NCI-H2227 (cell line): ENCODE data around the gene TIMP4.
A peak's percentile ranks its signal among the peaks of the same experiment; 100 is the strongest.

Experiments used
- DNase-seq: peaks from one replicate; lab custom pipeline; 2025; ENCODE audit not compliant: unreplicated experiment; lab: John Stamatoyannopoulos, UW

Gene TIMP4

DNA sequence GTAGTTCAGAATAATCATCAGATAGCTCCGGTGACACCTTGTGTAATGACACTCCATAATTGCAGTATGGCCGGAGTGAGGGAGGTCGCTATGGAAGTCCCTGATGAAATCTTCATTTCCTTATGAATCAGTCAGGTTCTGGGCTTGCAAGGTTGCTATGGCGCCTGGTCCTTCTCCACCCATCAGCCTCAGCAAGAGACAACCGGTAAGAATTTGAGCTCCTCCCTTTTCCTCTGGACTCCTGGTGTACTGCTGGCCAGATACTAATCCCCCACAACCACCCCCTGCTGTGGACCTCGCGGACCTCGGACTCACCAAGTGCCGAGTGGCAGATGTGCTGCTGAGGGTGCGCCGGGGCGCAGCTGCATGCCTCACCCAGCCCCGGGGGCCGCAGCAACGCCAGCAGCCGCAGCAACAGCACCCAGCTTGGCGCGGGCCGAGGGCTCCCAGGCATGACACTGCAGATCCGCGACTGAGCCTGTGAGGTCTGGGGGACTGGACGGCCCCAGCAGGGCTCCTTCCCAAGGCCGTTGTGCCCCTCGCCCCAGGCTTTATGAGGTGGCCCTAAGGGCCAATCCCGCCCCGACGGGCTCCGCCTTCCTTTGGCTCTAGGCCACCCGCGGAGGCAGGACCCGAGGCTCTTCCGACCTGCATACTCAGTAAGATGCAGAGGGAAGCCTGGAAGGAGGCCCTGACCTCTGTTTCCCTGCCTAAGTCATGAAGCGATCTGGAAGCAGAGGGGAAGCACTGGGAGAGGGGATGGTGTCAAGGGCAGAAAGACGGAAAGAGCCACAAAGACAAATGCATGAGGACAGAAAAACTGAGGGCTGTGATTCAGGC lies at the start of gene TIMP4:
Gene TIMP4 (minus strand): TSS at position 526 of the 840 bp plus-strand sequence. CDS start 72 bp downstream, at position 454.
- DNase-seq = peak; percentile 34

DNA sequence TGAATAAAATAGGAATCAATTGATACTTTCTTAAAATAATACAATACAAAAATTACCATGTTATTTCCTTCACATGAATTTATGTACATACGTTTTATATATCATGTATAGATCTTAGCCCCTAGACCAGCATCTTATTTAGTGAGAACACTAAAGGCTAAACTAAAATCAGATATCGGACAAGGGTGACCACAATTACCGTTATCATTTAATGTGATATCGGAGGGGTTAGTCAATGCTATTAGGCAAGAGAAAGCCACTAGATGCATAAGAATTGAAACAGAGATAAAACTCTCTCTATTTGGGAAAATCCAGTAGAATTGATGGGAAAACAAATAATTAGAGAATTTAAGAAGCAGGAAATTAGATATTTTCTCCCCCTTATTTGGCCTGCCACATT lies 46.5 kb upstream of the TIMP4 start:
- DNase-seq = no peak

DNA sequence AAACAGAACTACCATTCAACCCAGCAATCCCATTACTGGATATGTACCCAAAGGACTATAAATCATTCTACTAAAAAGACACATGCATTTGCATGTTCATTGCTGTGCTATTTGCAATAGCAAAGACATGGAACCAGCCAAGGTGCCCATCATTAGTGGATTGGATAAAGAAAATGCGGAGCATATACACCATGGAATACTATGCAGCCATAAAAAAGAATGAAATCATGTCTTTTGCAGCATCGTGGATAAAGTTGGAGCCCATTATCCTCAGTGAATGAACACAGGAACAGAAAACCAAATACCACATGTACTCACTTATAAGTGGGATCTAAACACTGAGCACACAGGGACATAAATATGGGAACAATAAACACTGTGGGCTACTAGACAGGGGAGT lies 43.1 kb upstream of the TIMP4 start:
- DNase-seq = no peak

DNA sequence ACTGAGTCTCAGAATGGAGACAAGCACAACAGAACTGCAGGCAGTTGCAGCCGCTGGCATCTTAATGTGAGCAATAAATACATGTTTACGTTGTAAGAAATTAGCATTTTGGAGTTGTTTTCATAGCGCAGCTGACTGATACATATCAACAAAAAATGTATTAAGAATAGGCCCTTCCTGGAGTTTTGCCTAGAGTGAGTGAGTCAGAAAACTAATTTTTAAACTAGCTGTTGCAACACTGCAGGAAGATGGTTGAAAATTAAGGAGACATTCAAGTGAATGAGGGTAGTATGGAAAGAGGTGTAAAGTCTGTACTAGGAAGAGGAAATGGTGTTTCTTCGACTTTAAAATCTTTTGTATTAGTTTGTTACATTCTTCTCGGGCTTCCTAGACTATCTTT lies 39.6 kb upstream of the TIMP4 start:
- no peak for DNase-seq

DNA sequence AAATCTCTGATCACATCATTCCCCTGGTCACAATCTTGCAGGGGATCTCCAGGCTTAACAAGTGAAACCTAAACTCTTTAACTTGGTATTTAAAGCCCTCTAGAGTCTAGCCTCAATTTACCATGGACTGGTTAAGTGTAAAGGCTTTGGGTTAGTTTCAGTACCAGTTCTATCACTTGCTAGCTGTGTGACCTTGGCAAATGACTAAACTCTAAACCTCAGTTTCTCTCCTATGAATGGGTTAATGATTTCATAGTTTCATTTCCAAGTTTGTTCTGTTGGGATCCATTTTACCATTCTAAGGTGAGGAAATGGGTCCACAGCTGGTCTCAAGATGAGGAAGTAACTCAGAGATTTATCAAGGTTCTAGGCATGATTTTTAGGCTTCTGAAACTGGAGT lies 38.8 kb upstream of the TIMP4 start:
- DNase-seq = no peak

DNA sequence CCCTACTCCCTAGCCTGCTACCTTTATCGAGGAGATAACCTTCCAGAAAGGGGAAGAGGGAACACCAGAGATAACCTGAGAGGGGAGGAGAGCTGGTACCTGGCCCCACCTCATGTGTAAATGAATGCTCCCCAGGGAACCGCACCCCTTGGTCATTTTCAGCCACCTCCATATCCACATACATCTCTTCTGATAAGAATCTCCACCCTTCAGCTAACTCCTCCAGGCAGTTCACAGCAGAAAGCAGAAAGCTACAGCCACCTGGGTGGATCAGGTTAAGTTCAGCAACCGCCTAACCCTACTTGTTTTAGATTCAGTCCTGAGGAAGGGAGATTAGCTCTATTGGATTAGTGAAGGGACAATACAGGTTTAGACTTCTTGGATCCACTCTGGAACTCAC lies 38.0 kb upstream of the TIMP4 start:
- no peak for DNase-seq

DNA sequence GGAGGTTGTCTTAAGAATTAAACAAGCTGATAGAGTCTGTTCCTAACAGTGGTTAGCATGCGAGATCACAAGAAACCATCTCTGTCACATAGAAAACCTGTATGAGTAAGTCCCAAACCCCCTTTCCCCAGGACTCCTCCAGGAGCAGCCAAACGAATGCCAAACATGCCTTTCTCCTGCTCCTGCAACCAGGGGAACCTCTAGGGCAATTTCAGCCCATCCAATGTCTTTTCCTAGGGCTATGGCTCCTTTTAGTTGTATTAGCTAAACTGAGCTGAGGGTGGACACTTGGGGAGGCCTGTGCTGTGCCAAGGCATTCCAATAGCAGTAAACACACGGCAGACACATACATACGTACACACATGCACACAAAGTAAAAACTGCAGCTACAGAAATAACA lies 36.5 kb upstream of the TIMP4 start:
- DNase-seq = no peak

DNA sequence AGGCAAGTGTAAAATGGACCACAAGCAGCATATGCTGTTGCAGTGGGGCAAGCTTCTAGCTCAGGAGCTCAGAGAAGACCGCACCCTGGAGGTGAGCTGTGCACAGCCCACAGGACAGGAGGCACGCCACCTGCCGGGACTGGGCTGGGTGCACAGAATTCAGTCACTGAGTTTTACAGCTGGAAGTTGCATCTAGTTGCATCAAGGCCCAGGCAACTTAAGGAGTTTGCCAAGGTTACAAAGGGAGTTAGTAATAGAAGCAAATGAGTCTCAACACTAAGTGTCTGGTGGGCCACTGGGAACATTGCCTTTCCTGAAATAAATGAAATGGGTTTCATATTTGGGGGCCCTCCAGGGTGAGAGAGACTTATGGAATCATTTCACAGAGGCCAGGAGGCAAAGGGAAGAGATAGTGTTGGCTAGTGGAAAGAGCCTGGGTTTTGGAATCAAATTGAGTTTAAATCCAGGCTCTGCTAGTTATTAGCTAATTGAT lies 36.0 kb upstream of the TIMP4 start:
- DNase-seq = no peak

DNA sequence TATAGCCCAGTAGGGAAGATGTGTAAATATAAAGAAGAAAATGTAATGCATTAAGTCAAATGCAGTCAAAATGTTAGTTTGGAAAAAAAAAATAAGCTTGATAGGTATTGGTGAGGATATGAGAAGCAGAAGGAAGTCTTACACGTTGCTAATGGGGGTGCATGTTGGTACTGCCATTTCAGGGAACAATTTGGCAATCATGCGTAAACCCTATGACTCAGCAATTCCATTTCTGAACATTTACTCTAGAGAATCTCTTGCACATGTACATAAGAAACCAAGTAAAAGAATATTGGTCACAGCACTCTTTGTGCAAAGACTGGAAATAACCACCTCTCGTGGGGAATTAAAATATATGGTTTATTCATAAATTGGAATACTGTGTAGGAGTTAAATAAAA lies 35.5 kb upstream of the TIMP4 start:
- no peak for DNase-seq

DNA sequence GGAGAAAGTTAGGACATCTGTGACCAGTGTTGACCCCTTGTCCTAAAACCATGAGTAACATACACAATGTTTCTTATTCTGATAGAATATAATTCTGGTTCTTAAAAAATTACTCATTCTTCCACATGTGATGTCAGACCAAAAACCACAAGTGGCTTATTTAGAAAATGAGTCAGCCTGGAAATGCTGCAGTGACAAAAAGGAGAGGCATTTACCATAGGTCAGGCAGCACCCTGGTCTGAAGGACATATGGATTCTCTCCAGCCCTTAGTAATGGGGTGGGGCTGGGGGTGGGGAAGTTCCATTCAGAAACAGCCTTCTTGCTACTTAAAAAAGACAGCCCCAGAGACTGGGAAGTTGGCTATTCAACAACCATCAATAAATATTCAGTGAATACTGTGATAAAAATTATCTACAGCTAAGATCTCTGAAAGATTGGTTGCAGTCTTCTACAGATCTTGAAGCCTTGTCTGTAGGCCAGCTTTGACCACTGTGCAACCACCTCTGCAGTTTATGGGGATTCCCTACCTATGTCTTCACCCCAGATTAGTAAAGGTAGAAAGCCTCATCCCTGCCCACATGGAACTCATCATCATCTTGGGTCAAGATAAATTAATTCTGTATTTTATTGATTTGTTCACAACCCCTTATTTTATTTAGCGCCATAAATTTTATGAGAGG lies 34.9 kb upstream of the TIMP4 start:
- DNase-seq = no peak

DNA sequence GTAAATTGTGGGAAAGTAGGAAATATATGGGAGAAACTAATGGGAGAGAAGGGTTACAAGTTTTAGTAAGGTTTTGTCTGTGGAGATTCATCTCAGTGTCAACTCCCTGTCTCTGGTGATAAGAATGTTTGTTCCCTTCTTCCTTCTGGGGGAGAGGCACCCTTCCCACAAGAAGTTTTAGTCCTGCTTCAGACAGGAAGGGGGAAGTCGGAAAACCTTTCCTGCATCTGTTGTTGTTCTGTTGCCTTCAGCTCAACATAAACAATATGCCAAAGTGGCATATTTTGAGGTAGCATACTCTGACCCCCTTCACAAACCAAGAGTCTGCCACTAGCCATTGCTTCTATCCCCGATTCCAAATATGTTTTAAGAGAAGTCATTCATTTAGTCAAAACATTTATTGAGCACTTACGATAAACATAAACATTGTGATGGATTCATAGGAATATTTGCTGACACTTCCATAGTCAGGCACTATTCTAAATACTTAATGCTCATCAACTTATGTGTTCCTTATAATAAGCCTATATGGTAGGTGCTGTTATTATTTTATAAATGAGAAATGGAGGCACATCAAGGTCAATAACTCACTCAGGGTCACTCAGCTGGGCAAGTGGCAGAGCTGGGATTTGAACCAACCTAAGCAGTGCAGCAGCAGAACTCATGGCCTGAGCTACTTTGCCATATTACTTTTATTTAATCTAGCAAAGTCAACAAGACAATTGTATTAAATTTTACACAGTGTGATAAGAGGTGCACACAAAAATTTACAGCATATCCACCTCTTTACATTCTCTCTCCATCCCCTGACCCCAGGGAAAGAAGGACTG lies 34.2 kb upstream of the TIMP4 start:
- DNase-seq = no peak

DNA sequence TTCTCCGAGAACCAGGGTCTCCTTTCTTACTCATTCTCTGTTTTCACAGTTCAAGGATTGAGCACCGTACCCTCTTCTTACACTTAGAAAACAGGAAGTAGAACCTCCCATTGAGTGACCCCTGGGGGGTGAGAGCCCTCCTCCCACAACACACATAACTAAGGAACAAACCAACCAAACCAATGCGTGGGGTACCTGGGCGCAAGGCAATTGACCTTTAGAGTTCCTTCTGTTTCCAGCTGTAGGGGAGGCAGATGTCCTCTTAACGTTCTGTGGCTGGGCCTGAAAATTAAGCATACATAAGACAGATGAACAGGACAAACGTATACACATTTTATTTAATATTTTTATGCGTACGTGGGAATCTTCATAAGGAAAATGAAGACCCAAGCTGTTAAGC lies 33.5 kb upstream of the TIMP4 start:
- no peak for DNase-seq

DNA sequence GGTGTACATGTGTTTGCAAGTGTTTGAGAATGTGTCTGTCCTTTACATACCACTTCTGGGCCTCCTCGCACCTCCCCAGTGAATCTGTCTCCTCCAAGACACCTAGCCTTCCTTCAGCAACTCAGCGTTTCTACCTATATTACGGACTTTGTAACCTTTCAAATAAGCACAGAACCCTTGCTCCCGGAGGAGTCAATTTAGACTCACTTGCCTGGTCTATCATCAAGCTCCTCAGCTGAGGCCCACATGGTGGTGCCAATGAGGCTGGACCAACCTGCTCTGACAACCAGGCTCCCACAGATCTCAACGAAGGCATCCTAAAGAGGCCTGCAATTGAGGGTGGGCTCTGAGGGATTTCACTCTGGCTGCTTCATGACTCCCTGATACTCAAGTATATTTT lies 32.8 kb upstream of the TIMP4 start:
- DNase-seq = no peak

DNA sequence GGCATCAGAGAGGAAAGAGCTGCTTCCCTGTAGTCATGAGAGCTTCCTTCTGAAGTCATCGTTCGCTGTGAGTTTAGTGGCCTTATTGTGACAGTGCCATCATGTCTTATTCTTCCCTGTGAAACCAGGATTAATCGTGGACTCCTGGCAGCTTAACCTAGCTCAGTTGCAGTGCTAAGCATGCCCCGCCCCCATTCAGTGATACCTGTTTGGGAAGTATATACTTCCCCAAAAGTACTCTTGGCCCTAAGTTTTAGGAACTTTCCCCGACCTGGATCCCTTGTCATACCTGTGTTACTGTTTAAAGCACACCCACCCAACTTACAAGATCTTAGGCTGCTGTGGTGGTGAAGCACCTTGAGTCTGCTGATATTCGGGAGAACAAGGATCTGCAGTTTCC lies 32.1 kb upstream of the TIMP4 start:
- DNase-seq = no peak

DNA sequence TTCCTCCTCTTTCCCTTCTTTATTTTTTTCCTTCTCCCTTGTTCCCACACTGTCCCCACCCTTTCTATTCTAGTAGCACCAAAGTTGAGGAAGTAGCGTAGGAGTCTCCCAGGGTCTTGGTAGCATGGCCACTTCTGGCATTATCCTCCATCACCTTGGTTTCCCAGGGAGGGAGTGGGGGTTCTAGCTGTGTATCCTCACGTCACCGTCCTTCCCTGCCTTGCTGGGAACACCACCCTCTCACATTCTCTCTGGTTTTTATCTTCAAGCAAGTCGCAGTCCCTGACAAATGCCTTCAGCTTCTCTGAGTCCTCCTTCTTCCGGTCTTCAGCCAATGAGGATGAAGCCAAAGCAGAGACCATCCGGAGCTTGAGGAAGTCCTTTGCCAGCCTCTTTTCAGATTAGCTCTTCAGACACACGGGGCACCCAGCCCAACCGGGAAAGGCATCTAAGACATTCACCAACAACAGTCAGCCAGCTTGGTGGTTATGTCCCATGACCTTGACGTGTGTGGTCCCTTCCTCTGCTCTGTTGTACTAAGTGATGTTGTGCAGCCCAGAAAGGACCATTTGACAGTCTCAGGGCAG lies 31.6 kb upstream of the TIMP4 start:
- DNase-seq = no peak

DNA sequence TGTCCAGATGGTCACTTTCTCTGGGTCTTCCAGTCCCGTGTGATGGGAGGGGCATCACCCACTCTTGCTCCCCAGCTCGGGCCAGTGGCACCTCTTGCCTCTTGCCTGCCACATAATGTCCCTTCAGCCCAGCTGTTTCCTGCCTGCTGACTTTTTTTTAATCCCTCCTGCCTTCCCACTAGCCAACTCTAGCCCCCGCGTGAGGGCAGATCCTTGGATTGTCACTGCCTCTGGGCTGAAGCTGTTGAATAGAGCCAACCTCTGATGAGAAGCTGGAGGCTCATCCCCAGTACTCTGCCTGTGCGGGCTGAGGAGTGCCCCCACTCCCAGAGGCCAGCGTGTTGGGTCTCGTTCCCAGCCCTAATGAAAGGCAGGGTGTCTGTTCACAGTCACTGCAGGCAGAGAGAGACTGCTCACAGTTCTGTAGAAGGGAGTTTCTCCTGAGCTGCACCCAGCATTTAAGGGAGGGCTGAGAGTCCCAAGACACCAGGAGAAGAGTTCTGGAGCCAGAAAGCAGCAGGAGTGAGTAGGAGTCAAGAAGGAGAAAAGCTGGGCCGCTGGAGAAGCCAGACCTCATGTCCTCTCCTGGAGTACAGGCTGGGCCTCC lies 30.1 kb upstream of the TIMP4 start:
- DNase-seq = no peak

DNA sequence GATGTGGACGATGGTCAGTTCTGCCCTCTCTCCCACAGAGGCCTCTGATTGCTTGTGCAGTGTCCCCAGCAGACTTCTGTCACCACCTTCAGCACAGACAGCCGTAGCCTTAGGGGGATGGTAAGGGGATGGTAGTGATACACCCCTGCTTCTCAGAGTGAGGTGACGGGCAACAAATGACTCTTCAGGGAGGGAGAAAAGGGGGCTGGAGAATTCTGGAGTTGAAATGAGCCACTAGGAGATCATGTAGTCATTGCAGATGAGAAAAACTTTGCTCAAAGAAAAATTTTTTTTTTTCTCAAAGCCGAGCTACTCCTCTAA lies 29.6 kb upstream of the TIMP4 start:
- DNase-seq = no peak

DNA sequence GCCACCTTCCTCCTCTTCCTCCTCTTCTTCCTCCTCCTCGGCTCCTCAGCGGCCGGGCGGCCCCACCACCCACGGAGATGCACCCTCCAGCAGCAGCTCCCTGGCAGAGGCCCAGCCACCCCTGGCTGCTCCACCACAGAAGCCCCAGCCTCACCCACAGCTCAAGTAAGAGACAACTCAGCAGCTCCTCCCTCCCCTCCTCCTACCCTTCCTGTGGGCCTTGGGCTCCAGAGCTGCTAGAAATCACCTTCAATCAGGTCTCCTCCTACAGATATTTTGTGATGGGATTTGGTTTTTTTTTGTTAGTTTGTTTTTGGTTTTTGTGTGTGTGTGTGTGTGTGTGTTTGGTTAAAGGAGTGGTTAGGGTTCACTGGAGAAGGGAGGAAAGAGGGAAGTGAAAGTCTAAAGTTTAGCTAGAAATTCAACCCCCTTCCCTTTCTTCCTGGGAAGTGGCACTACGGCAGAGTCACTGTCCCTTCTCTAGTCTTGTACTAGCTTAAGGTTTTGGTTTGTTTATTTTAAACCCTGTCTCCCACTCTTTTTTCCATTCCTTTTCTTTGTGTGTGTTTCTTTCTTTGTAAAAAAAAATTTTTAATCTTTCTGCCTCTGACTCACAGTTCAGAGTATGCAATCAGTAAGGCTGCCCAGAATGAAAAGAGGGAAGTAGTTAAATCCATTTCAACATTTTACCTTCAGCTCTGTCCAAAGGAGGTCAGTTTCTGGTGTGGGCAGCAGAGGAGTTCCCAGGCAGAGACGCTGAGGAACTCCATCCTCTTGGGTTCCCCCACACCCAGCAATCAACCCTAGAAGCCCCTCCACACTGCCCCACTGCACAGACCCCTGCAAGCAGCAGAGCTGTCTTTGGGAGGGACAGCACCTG lies 29.0 kb upstream of the TIMP4 start:
- no peak for DNase-seq

DNA sequence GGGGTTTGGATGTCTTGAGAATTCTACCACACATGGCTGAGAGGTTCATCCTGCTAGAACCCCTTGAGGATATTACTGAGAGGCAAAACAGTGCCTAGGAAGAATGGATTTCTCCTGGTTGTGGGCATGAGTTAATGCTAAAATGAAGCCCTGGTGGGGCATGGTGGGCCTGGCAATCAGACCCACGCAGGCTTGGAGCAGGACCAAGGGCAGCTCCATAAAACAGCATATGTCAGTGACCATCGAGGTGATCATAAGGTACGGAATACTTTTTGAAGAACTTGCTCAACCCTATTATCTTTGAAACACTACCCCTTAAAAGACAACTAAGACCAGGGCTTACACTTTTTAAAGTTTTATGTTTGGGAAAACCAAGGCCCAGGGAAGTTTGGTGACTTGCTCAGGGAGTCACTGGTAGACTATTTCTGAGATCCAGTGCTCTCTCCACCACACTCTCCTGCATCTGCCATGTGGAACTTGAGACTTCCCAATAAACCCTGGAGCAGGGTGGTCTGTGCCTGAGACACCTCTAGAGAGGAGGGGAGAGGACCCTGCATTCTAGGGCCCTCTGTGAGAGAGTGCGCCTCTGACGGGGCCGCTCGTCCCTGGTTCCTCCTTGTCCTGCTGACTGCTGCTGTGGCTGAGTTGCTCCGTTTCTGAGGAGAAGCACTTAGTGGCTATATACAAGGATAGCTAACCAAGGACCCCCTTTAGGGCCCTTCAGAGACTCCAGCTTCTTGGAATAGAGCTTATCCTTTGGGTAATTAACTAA lies 28.0 kb upstream of the TIMP4 start:
- DNase-seq = no peak
